Stimulated activated CD8-positive, alpha-beta memory T cell treated with anti-CD3 and anti-CD28 coated beads, Interleukin-12 subunit alpha, Interleukin-12 subunit beta, amount 100 ng/mL, for 24 hours (primary cell): Measurements from ENCODE around the gene MAP1LC3A.

Experiments
- DNase-seq: peaks from one replicate; pipeline ENCODE4 v3.0.0-alpha.2; 2020; ENCODE audit errors: extremely low read depth

MAP1LC3A gene

GRCh38 chr20:34575756-34576155 is 17.2 kb downstream of the MAP1LC3A start:
- no peak for DNase-seq

- DNase-seq = no peak
These were observed 18.5 kb downstream of the MAP1LC3A start for GRCh38 chr20:34577061-34577460.

GRCh38 chr20:34578025-34578424 is 19.5 kb downstream of the MAP1LC3A start:
- DNase-seq = no peak

GRCh38 chr20:34578521-34578920 is 20.0 kb downstream of the MAP1LC3A start:
- no peak for DNase-seq

- no peak for DNase-seq
These were observed 20.9 kb downstream of the MAP1LC3A start for GRCh38 chr20:34579191-34579978.

- no peak for DNase-seq
These were observed 21.7 kb downstream of the MAP1LC3A start for GRCh38 chr20:34579979-34580940.

GRCh38 chr20:34581341-34582184 is 23.0 kb downstream of the MAP1LC3A start:
- no peak for DNase-seq

- no peak for DNase-seq
These were observed 23.7 kb downstream of the MAP1LC3A start for GRCh38 chr20:34582221-34582620.

- DNase-seq = no peak
These were observed 24.4 kb downstream of the MAP1LC3A start for GRCh38 chr20:34582911-34583310.

- DNase-seq = no peak
These were observed 25.0 kb downstream of the MAP1LC3A start for GRCh38 chr20:34583544-34583943.

- DNase-seq = no peak
These were observed 26.5 kb downstream of the MAP1LC3A start for GRCh38 chr20:34585019-34585418.

GRCh38 chr20:34586488-34587163 is 28.1 kb downstream of the MAP1LC3A start:
- DNase-seq = no peak

GRCh38 chr20:34595377-34596184 is 37.1 kb downstream of the MAP1LC3A start:
- no peak for DNase-seq

- no peak for DNase-seq
These were observed 42.6 kb downstream of the MAP1LC3A start for GRCh38 chr20:34600892-34601653.

- DNase-seq = no peak
These were observed 46.7 kb downstream of the MAP1LC3A start for GRCh38 chr20:34604980-34605788.

GRCh38 chr20:34607066-34607465 is 48.5 kb downstream of the MAP1LC3A start:
- no peak for DNase-seq
